HG03575 (cell line): Measurements from ENCODE around the gene CENPA.
A peak's percentile ranks its signal among the peaks of the same experiment; 100 is the strongest.
"Not testable (repeated sequence)": the region's sequence is repeated elsewhere in the genome, so short reads cannot be mapped to it uniquely, and the experiment has no call there.

Experiments
- ATAC-seq: cut with Tn5 transposase; IDR thresholded peaks from one replicate; pipeline ENCODE4 v1.9.1; 2021; ENCODE audit not compliant: unreplicated experiment, insufficient number of reproducible peaks, low FRiP score; ENCODE audit errors: extremely low read depth

CENPA gene

DNA sequence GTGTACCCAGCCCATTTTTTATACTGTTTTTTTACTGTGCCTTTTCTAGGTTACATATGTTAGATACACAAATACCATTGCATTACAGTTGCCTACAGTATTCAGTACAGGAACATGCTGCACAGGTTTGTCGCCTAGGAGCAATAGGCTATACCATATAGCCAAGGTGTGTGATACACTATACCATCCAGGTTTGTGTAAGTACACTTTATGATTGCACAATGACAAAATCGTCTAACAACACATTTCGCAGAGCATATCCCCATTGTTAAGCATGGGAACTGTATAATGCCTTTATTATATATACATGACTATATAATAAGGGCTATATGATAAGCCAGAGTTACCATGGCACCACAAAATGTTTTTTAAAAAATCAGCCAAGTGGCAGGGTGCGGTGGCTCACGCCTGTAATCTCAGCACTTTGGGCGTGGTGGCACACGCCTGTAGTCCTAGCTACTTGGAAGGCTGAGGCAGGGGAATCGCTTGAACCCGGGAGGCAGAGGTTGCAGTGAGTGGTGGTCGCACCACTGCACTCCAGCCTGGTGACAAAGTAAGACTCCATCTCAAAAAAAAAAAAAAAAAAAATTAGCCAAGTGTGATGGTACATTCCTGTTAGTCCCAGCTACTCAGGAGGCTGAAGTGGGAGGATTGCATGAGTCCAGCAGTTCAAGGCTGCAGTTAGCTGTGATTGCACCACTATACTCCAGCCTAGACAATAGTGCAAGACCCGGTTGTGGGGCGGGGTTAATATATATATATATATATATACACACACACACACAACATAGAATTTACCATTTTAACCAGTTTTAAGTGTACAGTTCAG, 2.8 kb upstream of the CENPA start:
- no peak for ATAC-seq

DNA sequence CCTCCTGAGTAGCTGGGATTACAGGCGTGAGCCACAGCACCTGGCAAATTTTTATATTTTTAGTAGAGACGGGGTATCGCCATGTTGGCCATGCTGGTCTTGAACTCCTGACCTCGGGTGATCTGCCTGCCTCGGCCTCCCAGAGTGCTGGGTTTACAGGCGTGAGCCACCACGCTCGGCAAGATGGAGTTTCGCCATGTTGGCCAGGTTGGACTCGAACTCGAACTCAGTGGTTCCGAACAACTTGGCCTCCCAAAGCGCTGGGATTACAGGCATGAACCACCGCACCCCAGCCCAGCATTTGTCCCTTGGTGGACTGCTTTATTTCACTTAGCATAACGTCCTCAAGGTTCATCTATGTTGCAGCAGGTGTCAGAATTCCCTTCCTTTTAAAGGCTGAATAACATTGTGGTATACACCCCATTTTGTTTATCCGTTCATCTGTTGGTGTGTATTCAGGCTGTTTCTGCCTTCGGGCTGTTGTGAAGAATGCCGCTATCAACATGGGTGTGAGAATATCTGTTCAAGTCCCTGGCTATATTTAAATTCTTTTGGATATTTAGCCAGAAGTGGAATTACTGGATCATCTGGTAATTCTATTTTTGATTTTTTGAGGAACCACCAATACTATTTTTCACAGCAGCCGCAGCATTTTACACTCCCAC, 1.2 kb upstream of the CENPA start:
- ATAC-seq = no peak

DNA sequence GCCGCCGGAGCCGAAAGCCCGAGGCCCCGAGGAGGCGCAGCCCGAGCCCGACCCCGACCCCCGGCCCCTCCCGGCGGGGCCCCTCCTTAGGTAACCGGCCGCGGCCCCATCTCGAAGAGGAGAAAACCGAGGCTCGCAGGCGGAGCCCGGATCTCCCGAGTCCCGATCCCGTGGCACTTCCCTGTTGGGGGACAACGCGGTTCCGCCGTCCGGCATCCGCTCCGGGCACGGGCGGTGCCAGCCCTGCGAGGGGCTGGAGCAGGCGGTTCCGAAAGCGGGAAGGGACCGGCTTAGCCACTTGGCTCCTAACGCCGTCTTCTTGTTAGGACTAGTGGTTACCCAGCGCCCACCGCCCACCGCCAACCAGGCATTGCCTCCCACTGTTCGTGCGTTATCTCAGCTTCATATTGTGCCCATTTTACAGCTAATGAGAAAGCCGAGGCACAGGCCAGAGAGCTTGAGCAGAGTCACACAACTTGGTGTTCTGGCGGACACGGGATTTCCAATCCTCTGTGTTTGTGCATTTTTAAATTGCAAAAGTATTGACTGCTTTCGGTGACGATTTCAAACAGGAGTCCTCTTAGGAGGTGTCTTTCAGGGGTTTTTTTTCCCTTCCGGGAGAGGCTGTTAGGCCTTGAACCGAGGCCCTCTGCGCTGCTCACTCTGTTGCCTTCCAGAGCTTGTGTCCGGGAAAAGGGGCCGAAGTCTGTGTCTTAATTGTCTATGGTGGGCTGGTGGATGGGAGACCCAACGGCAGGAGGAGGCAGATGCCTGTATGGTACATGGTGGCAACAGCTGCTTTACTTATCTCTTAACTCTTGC, 562 bp downstream of the CENPA start:
- peak; percentile 12 for ATAC-seq

DNA sequence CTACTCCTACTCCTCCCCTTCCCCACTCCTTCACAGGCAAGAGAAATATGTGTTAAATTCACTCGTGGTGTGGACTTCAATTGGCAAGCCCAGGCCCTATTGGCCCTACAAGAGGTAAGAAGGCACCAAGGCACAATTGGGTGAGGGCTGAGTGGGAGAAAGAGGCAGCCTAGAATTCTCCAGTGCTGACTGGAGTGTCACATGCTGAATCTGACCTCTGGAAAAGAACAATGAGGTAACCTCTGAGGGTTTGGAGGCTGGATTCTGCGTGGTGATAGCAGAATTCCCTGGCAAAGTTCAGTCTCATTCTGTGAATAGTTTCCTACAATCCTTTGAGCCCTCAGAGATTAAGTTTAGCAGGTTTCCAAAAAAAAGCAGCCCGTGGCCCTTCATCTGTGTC, 6.9 kb downstream of the CENPA start:
- no peak for ATAC-seq

DNA sequence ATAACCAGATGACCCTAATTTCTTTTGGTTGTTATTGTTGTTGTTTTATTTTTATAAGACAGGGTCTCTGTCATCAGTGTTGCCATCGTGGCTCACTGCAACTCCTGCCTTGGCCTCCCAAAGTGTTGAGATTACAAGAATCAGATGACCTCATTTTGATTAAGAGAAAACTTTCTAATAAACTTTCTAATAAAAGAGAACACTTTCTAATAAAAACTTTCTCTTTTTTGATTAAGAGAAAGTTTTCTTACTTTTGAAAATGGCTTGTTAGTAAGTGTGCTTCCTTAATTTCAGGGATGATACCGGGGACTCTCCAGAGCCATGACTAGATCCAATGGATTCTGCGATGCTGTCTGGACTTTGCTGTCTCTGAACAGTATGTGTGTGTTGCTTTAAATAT, 7.7 kb downstream of the CENPA start:
- no peak for ATAC-seq

DNA sequence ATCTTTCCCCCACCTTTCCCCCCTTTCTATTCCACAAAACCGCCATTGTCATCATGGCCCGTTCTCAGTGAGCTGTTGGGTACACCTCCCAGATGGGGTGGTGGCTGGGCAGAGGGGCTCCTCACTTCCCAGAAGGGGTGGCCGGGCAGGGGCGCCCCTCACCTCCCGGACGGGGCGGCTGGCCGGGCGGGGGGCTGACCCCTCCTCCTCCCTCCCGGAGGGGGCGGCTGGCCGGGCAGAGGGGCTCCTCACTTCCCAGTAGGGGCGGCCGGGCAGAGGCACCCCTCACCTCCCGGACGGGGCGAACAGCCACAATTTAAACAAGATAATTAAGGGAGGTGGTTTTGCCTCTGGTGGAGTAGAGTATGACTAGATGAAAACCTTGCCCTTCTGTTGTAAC, 9.3 kb downstream of the CENPA start:
- not testable (repeated sequence) for ATAC-seq

DNA sequence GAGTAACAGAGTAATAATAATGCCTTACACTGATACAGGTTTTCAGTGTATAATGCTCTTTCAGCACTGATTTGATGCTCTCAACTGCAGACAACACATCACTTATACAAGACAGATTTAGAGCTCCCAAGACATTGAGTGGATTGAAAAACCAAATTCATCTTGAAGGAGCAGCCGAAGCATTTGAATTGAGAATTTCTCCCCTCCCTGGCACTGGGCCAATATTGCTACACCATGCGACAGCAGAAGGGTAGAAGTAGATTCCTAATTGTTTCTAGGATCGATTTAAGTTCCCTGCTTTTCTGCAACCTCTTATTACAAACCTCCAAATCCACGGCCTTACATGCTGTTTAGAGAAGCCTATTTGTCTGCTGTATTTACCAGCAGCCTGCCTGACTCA, 15.5 kb downstream of the CENPA start:
- ATAC-seq = no peak

DNA sequence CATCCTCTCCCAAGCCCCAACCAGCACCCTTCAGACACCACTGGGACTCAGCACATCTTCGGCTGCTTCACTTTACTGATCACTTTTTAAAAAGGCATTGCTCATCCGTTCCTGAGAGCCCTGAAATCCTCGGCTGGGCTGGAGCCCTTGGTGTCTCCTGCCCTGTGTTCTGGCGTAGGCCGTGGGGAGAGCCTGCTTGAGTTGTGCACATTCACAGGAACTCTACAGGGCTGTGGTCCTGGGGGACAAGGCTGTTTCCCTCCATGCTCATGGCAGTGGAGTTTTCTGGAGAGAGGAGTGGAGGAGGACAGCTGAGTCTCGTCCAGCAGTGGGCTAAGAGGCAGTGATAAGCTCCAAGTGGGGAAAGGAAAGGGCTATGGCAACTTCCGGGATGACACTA, 15.9 kb downstream of the CENPA start:
- ATAC-seq = no peak

DNA sequence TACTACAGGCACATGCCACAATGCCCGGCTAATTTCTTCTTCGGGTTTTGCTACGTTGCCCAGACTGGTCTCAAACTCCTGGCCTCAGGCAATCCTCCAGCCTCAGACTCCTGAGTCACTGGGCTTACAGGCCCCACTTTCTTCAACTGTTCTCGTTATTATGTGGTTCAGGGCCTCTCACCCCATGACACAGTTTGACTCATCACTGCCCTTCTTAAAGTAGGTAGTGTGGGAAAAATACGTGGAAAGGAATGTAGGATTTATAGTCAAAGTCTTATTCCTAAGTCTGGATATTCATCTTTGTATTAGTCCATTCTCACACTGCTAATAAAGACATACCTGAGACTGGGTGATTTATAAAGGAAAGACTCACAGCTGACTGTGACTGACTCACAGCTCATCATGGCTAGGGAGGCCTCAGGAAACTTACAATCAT, 19.4 kb downstream of the CENPA start:
- ATAC-seq = no peak

DNA sequence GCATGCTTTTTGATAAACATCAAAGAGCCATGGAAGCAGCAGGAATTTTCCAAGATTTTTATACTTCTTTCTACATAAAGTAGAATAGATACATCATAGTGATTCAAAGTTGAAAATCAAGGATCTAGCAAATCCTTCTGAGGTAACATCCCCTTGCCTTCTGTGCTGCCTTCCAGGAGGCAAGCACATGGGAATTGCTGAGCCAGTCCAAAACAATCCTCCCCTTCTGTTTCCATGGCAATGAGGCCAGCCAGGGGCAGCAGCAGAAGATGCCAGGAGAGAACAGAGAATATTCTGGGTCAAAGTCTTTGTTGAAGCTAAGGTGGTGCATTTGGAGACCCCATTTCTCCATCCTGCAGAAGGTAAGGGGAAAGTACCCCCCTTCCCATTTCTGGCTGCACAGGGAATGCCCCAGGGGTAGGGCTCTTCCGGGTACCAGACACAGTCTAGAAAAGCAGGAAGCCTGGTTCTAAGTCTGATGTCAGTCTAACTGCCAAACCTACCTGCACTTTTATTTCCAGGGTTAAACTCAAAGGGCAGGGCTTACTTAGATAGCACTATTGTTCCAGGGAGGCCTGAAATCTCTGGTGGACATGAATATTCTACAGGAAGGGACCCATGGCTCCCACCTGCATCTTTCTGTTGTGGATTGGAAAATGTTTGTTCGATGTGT, 22.1 kb downstream of the CENPA start:
- ATAC-seq = no peak

DNA sequence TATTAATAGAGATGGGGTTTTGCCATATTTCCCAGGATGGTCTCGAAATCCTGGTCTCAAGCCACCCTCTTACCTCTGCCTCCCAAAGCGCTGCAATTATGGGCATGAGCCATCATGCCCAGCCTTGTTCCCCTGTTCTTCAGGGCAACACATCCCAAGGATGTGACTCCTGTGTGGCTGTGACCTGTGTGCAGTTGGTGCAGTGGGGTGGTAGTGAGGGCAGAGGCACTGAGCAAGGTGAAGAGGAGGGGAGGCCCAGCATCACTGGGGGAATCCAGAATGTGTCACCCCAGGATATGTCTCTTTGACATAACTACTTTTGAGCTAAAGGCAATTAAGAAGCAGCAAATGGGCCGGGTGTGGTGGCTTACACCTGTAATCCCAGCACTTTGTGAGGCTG, 23.4 kb downstream of the CENPA start:
- no peak for ATAC-seq

DNA sequence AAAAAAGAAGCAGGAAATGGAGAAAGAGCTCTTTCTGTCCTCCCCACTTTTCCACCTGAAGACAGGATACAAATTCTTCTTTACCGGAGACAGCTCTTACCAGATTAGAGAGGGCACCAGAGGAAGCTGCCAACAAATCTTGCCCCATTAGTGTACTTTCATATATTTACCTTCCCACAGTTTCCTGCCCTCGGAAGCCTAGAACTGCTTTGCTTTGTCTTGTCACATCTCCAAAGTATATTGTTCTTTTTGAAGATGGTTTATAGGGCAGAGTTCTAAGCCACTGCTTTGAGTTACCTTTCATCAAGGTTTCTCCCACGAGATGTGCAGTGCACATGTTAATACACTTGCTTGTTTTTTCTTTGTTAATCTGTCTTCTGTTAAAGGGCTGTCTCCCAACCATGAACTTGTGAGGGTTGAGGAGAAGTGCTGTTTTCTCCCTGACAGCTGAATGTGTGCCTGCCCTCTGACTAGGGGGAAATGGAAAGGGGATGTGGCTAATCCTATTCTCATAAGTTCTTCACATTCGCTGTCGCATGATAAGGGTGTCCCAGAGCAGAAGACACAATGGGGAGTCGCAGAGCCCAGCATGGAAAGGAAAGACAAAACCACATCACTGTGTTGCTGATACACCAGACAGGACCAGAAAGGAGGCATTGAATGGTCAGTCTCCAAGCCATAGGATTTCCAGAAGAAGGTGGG, 24.2 kb downstream of the CENPA start:
- ATAC-seq = no peak

DNA sequence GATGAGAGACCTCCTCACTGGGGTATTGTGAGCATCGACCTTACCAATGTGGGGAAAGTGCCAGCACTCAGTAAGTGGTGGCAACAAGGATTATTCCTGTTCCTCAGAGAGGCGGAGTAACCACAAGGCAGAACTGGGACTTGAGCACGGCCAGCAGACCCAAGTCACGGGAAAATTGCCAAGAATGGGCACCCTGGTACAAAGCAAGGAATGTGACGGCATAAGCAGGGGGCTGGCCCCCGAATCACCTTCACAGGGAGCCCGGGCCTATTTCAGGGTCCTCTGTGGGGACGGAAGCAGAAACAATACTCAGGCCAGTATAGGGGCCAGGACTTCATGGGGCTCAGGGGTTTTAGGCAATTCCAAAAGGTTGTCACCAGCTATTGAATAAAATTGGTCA, 25.4 kb downstream of the CENPA start:
- no peak for ATAC-seq

DNA sequence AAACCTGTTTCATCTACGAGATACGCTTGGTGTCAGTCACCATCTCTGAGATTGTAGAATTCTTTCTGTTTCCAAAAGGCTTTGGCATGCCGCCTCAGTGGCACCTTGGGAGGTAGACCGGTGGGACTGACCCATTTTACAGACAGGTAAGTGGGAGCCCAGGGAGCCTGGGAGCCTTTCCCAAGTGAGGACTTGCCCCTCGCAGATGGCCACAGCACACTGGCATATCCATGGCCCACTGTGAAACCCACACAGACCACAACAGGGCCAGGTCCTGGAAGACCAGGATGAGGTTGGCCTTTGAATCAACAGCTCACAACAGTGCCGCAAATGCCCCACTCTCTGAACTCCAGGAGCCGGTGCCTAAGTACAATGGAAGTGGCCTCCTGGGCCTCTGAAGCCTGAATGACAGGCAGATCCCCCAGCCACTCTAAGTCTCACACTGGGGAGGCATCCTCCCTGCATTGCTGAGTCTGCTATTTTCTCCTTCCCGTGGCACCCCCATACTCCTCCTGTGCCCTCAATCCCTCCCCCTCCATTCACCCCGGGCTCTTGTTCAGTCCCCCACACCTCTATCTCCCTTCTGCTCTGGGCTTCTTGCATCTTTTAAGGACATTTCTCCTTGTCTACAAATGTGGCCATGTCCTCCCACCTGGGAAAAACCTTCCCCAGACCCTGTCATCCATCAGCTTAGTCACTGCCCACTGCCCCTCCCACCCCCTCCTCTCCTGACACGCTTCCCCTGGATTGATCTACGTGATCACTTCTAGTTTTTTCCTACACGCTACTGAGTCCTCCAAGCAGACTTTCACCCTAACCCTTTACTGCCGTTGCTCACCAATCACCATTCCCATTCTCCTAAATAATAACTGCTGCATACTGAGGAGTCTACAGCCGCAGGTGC, 26.2 kb downstream of the CENPA start:
- no peak for ATAC-seq

DNA sequence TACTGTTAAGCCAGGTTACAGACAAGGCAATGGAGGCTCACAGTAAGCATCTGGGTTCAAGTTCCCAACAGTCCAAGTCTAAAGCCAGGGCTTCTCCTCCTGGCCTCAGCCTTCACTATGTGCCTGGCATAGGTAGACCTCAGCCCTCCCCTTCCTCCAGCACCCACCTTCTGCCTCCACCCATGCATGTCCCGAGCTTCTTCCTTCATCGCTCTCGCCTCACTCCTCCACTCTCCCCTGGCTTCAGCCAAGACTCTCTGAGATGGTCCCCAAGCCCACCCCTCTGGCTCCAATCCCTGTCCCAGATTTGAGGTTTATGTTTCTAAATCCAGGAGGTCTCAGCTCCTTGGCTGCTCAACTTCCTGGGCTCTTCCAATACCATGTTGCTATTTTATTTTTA, 26.9 kb downstream of the CENPA start:
- ATAC-seq = no peak

DNA sequence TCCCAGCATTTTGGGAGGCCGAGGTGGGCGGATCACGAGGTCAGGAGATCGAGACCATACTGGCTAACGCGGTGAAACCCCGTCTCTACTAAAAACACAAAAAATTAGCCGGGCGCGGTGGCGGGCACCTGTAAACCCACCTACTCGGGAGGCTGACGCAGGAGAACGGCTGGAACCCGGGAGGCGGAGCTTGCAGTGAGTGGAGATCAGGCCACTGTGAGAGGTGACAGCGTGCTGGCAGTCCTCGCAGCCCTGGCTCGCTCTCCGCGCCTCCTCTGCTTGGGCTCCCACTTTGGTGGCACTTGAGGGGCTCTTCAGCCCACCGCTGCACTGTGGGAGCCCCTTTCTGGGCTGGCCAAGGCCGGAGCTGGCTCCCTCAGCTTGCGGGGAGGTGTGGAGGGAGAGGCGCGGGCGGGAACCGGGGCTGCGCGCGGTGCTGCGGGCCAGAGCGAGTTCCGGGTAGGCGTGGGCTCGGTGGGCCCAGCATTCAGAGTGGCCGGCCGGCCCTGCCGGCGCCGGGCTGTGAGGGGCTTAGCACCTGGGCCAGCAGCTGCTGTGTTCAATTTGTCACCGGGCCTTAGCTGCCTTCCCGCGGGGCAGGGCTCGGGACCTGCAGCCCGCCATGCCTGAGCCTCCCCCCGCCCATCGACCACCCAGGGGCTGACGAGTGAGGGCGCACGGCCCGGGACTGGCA, 28.4 kb downstream of the CENPA start:
- ATAC-seq = not testable (repeated sequence)

DNA sequence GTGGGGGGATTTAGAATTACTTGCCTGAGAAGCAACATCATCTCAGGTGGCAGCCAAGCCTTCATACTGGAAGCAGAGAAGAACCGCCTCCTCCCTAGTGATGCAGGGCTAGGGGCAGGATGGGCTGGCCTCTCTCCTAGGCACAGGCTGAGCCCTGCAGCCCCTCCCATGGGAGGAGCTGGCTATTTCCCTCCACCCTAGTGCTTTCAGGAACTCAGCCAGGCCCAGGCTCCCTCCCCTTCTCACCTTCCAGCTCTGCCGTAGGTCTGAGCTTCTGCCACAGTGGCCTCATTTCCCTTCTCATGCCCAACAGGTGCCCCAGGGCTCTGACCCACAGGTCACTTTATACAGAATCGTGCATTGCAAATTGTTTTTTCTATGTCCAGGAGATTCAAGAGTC, 31.0 kb downstream of the CENPA start:
- no peak for ATAC-seq
